Stomach smooth muscle (tissue), 2 donors: Measurements from ENCODE around the gene CCL22.

Experiments used
- H3K27ac ChIP-seq: one replicate; pipeline ENCODE4 v1.7.0; 2013; ENCODE audit warnings: mild to moderate bottlenecking, low read length, inconsistent platforms
- H3K27me3 ChIP-seq, 2 donors: one replicate each; pipeline ENCODE4 v1.7.0; 2013; ENCODE audit warnings: low read length in 2 of 2; ENCODE audit not compliant: insufficient read depth in 2 of 2, control insufficient read depth in 1 of 2
- H3K36me3 ChIP-seq, 2 donors: one replicate each; pipeline ENCODE4 v1.7.0; 2013; ENCODE audit warnings: low read length in 2 of 2; ENCODE audit not compliant: control insufficient read depth in 2 of 2, insufficient read depth in 2 of 2
- H3K4me1 ChIP-seq: one replicate; pipeline ENCODE4 v1.7.0; 2013; ENCODE audit warnings: low read length; ENCODE audit not compliant: control insufficient read depth, insufficient read depth
- H3K4me3 ChIP-seq, 2 donors: one replicate each; pipeline ENCODE4 v1.7.0; 2013; ENCODE audit warnings: low read length in 2 of 2
- H3K9ac ChIP-seq, 2 donors: one replicate each; pipeline ENCODE4 v1.7.0; 2013; ENCODE audit warnings: low read length in 2 of 2, mild to moderate bottlenecking in 1 of 2
- H3K9me3 ChIP-seq, 2 donors: one replicate each; pipeline ENCODE4 v1.7.0; 2013; ENCODE audit warnings: low read length in 2 of 2; ENCODE audit not compliant: control insufficient read depth in 2 of 2
- donor health status: healthy.
- donor health status: Pancreatic carcinoma.

CCL22 gene

DNA sequence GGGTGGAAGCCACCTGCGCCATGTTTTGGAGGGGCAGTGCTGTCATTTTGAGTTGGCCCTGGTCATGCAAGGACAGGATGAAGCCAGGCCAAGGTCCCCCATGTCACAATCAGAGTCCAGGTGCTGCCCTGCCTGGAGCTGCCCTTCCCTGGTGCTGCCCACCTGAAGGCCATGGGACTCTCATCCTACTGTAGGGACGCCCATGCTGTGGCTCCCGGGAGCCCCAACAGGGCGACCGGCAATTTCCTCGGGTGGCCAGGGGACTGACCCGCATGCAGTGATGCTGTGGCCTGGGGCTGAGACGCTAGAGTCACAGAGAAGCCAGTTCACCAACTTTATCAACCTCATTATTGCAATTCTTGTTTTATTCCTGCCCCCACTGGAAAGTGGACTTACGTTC is 54.0 kb downstream of the CCL22 start:
- no peak overlapping the region for H3K27ac ChIP-seq
- no peak overlapping the region for H3K9ac ChIP-seq
- H3K4me1 ChIP-seq: peaks cover 15% of the 10 kb centered on the region
- H3K36me3 ChIP-seq: no peaks in the 10 kb centered on the region
- H3K9me3 ChIP-seq: no peaks in the 10 kb centered on the region
- H3K4me3 ChIP-seq: no peak overlapping the region
- H3K27me3 ChIP-seq: peaks cover 2% of the 10 kb centered on the region in 2 donors

DNA sequence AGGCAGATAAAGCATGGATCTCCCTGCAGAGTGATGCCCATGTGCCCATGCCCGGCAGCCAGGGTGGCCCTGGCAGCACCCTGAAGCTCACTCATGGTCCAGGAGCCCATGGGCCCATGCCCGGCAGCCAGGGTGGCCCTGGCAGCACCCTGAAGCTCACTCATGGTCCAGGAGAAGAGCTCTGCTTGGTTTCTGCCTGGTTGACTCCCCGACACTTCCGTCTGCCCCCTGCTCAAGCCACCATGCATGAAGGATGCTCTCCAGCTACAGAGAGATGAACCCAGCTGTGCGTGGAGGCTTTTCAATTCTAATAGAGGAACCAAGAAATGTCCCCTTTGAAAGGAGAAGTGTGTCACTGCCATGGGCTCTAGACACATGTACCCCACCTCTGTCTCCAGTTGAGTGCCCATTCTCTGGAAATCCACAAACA is 54.7 kb downstream of the CCL22 start:
- peaks cover 2% of the 10 kb centered on the region in 2 donors for H3K27me3 ChIP-seq
- H3K36me3 ChIP-seq: no peaks in the 10 kb centered on the region
- no peak overlapping the region for H3K4me3 ChIP-seq
- H3K4me1 ChIP-seq: peaks cover 15% of the 10 kb centered on the region
- H3K9me3 ChIP-seq: no peaks in the 10 kb centered on the region
- no peak overlapping the region for H3K27ac ChIP-seq
- no peak overlapping the region for H3K9ac ChIP-seq

DNA sequence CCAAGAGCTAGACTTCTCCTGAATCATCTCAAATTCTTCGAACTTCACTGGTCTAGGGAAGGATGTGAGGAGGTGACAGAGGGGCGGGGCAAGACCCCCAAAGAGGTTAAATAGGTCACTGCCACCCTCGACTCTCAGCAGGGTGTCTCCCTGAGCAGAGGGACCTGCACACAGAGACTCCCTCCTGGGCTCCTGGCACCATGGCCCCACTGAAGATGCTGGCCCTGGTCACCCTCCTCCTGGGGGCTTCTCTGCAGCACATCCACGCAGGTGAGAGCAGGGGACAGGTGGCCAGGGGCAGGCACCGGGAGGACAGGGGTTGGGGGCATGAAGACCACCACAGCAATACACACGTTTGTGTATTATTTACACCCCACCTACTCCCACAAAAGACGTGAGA is 55.1 kb downstream of the CCL22 start:
- no peak overlapping the region for H3K9ac ChIP-seq
- no peaks in the 10 kb centered on the region for H3K36me3 ChIP-seq
- peaks cover 18% of the 10 kb centered on the region for H3K4me1 ChIP-seq
- H3K27ac ChIP-seq: no peak overlapping the region
- H3K4me3 ChIP-seq: no peak overlapping the region
- peaks cover 2% of the 10 kb centered on the region in 2 donors for H3K27me3 ChIP-seq
- H3K9me3 ChIP-seq: no peaks in the 10 kb centered on the region
